ENCODE results near the gene ZMYND8.
A peak's percentile ranks its signal among the peaks of the same experiment; 100 is the strongest.
"Not testable (repeated sequence)": the region's sequence is repeated elsewhere in the genome, so short reads cannot be mapped to it uniquely, and the experiment has no call there.

The ZMYND8 gene

DNA sequence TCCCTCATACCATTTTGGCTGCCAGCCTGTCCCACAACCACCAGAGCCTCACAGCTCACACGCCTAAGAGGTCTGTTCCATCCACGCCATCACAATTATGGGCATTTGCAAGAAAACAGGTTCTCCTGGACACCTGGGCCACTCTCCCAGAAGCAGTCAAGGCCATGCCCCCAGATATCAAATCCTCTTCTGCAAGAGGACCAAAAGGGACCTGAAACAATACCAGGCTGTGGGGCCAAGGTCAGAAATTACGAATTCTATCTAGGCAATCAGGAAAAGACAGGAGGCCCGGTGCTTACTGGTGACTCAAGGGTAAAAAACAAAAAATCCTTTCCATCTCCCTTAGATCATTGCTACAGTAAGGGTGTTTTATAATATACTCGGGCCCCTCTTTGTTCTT is 69.8 kb downstream of the ZMYND8 start:
- no peak for DNase-seq (ENCODE audit: low read depth)

- DNase-seq (ENCODE audit: low read depth) = no peak
Measured at GRCh38 chr20:47285189-47285588, 71.3 kb downstream of the ZMYND8 start.

DNA sequence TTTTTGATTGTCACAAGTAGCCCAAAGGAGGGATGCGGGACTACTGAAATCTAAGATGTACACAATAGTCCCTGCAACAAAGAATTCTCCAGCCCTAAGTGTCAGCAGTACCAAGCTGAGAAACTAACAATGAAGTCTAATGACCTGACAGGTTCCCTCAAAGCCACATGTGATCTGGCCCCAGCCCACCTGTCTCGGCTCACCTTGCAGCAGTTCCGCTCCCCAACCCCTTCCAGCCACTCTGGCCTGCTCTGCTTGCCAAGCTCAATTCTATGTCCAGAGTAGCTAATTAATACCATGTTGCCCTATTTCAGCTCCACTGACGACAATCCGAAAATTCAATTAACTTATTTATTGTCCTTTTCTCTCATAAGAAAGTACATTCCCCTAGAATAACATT is 72.1 kb downstream of the ZMYND8 start:
- no peak for DNase-seq (ENCODE audit: low read depth)

GRCh38 chr20:47283411-47283810 is 73.1 kb downstream of the ZMYND8 start:
- no peak for DNase-seq (ENCODE audit: low read depth)

- no peak for DNase-seq (ENCODE audit: low read depth)
Measured at GRCh38 chr20:47282864-47283263, 73.6 kb downstream of the ZMYND8 start.

DNA sequence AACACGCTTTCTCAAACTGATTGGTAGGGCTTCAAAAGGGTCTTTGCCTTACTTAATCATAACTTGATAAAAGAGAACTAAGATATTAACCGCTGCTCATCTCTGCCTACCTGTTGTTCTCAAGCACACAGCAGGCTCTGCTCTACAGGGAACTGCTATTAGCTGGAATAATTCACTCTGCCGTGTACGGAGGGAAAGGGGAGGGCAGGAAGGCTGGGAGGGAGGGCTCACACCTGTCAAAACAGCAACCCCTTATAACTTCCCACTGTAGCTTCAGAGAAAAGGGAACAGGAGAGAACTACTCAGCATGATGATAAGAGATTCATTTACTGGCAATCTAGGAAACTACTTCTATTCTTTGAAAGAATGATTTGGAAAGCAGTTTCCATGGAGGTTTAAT is 75.1 kb downstream of the ZMYND8 start:
- no peak for DNase-seq (ENCODE audit: low read depth)

DNA sequence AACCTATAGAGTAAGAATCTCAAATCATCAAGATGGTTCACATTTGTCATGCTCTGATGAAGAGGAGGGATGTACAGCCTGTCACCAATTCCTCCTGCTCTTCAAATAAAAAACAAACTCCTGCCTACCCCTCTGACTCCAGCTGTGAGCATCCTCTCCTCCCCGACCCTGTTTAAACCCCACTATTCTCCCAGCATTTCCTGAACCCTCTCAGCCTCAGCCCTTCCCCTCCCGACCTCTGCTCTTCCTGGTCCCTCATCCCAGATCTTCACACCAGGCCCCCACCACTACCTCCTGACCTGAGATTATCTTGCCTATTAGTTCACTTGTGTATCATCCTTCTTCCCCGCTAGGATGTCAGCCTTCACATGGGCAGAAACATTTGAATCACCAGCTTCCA is 75.8 kb downstream of the ZMYND8 start:
- DNase-seq (ENCODE audit: low read depth) = no peak

DNA sequence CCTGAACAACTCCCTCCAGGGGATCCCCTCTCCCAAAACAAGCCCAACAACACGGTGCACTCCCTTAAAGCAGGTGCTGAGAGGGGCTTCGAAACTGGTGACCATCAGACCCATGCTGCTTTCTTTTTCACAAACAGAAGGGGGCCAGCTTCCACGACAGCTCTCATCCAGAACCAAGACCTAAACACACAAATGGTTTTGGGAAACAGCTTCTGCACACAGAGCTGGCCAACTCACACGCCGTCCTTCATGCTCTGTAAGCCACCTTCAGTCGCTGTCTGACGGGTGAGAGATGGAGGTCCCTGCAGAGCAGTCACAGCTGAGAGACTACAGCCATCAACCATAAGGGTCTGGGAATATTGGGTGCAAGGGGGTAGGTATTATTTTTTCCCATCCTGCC is 76.3 kb downstream of the ZMYND8 start:
- DNase-seq (ENCODE audit: low read depth) = no peak

DNA sequence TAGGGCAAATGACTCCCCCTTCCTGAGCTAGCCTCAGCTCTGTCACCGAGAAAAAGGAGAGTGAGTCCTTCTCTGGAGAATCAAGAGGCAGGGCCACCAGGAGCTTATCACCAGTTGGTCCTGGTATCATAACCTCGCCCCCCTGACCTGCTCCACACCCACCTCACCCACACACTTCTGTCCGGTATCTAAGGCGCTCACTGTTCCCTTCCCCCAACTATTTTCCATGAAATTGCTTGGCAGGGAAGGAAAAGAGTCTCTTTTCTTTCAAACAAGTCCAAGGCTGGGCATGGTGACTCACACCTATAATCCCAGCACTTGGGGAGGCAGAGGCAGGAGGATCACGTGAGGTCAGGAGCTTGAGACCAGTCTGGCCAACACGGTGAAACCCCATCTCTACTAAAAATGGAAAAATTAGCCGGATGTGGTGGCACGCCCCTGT is 77.6 kb downstream of the ZMYND8 start:
- DNase-seq (ENCODE audit: low read depth) = no peak

DNA sequence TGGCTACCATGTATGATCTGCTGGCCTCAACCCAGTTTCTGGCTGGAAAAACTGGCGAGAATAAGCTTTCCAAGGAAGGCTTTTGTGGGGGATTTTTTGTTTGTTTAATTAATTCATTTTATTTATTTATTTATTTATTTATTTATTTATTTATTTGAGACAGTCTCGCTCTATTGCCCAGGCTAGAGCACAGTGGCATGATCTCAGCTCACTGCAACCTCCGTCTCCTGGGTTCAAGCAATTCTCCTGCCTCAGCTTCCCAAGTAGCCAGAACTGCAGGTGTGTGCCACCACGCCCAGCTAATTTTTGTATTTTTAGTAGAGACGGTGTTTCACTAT is 79.0 kb downstream of the ZMYND8 start:
- DNase-seq (ENCODE audit: low read depth) = not testable (repeated sequence)

- DNase-seq (ENCODE audit: low read depth) = no peak
Measured at GRCh38 chr20:47276851-47277534, 79.5 kb downstream of the ZMYND8 start.

GRCh38 chr20:47276251-47276650 is 80.2 kb downstream of the ZMYND8 start:
- no peak for DNase-seq (ENCODE audit: low read depth)

- DNase-seq (ENCODE audit: low read depth) = no peak
Measured at GRCh38 chr20:47275548-47275947, 81.0 kb downstream of the ZMYND8 start.

GRCh38 chr20:47274401-47275108 is 81.9 kb downstream of the ZMYND8 start:
- no peak for DNase-seq (ENCODE audit: low read depth)

- no peak for DNase-seq (ENCODE audit: low read depth)
Measured at GRCh38 chr20:47273591-47274235, 82.8 kb downstream of the ZMYND8 start.

- peak; percentile 15 for DNase-seq (ENCODE audit: low read depth)
Measured at GRCh38 chr20:47272893-47273590, 83.5 kb downstream of the ZMYND8 start.

DNA sequence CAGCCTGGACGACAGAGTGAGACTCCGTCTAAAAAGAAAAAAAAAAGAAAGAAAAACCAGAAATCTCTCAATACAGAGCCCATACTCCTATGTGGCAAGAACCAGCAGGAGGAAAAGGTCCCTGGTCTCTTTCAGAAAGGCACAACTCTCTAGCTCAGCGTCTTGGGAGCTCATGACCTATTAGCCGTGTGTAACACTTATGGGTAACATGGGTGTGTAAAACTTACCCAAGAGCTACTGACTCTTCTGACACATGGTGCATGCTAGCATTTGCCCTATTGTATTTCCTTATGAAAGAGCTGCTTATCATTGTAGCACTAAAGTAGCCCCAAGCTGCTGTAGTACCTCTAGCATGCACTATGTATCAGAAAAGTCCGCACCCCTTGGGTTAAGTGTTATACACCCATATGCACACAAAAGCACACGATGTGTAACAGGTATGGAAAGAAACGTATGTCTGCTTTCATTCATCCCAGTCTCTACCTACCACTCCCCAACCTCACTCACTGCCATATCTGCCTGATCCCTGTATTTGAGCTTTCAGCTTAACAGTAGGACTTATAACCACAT is 85.4 kb downstream of the ZMYND8 start:
- no peak for DNase-seq (ENCODE audit: low read depth)

GRCh38 chr20:47269309-47270165 is 87.0 kb downstream of the ZMYND8 start:
- DNase-seq (ENCODE audit: low read depth) = no peak

- no peak for DNase-seq (ENCODE audit: low read depth)
Measured at GRCh38 chr20:47267621-47268020, 88.9 kb downstream of the ZMYND8 start.

- no peak for DNase-seq (ENCODE audit: low read depth)
Measured at GRCh38 chr20:47266847-47267515, 89.5 kb downstream of the ZMYND8 start.

DNA sequence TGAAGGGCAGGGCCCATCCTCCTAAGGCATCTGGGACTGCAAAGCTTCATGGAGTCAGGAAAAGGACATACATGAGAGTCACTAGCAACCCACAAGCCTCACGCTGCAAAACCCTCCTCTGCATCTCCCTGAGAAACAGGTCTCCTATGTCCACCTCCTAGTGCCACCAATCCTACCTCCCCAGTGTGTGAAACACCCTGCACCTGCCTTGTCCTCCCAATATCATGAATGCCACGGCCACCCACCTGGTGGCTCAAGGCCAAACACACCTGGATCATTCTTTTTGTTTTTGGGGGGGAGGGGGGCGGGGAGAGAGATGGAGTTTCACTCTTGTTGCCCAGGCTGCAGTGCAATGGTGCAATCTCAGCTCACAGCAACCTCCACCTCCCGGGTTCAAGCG is 90.5 kb downstream of the ZMYND8 start:
- no peak for DNase-seq (ENCODE audit: low read depth)

Measured in activated T-helper 1 cell treated with Interleukin-2 at 50 U/mL for 16 hours (primary cell).